Measurements from ENCODE around the gene CYP1B1.

DNA sequence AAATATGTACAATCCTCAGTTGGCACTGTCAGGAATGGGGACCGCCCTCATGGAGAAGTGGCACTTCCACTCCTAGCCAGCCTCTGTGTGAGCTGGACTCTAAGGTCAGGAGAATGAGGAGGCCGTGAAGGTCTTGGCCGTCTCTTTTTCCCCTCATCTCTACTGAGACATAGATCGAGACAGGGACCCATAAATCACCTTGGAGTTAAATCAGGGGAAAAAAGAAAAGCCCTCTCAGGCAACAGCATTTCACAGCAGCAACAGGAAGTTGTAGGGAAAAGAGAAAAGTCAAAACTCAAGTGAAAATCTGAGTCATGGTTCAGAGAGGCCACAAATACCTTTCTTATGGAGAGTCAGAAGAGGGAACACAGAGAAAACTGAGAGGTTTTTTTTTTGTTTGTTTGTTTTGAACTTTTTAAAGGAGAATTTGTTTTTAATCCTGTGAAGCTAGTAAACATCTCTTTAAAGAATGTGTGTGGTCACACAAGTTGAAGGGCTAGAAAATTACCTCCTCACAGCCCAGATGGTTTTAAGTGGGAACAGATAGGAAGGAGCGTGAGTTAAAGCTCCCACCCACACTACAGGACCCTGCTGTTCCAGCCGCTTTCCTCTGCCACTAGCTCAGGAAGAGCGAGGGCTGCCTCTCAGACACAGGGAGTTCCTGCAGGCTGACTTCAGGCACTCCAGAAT, 30.6 kb upstream of the CYP1B1 start:
- TF ChIP-seq EZH2 (optimal IDR thresholded peaks at IDR 0.05; ENCODE audit: low read depth, low read length) (no peak), EZH2phosphoT487 (IDR thresholded peaks at IDR 0.05; ENCODE audit: low read length) (no peak)
- TF ChIP-seq, protein P1, sequence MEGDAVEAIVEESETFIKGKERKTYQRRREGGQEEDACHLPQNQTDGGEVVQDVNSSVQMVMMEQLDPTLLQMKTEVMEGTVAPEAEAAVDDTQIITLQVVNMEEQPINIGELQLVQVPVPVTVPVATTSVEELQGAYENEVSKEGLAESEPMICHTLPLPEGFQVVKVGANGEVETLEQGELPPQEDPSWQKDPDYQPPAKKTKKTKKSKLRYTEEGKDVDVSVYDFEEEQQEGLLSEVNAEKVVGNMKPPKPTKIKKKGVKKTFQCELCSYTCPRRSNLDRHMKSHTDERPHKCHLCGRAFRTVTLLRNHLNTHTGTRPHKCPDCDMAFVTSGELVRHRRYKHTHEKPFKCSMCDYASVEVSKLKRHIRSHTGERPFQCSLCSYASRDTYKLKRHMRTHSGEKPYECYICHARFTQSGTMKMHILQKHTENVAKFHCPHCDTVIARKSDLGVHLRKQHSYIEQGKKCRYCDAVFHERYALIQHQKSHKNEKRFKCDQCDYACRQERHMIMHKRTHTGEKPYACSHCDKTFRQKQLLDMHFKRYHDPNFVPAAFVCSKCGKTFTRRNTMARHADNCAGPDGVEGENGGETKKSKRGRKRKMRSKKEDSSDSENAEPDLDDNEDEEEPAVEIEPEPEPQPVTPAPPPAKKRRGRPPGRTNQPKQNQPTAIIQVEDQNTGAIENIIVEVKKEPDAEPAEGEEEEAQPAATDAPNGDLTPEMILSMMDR (IDR thresholded peaks at IDR 0.05; ENCODE audit: low read length) = no peak
